ENCODE data around the gene MIF4GD.

The MIF4GD gene

DNA sequence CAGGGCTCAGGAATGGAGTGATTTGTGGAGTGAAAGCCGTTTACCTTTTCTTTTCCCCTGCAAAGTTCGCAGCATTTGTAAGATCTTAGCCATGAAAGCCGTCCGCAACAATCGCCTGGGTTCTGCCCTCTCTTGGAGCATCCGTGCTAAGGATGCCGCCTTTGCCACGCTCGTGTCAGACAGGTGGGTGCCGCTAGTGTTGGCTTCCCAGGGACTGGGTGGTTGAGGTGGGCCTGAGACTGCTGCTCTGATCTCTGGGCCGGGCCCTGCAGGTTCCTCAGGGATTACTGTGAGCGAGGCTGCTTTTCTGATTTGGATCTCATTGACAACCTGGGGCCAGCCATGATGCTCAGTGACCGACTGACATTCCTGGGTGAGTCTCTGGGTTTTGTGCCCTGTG, 38.2 kb downstream of the MIF4GD start:
- DNase-seq (ENCODE audit: low read depth in 2 of 2), result no peak

DNA sequence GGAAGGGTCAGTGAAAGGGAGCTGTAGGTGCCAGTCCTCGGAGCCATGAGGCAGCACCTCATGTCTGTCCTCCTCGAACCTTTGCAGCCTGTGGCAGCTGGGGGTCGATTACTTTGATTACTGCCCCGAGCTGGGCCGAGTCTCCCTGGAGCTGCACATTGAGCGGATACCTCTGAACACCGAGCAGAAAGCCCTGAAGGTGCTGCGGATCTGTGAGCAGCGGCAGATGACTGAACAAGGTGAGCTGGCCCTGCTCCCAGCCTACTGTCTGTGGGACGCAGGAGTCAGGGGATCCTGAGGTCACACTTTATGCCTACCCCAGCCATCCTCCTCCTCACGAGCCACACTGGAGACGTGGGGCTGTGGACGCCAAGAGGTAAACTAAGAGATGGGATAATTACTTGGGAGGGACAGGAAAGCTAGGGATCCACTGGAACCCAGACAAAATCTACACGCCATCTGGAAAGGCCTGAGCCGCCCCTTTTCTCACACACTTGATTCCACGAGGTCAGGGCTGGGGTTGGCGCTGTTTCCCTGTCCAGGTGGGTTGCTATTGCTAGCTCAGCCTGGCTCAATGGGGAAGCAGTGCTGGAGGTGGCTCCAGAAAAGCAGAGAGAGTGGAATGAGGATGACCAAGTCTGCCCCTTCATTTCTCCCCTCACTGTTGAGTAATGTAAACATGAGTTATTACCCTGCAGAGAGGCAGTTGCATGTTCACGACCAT, 39.1 kb downstream of the MIF4GD start:
- DNase-seq (ENCODE audit: low read depth in 2 of 2), result no peak

DNA sequence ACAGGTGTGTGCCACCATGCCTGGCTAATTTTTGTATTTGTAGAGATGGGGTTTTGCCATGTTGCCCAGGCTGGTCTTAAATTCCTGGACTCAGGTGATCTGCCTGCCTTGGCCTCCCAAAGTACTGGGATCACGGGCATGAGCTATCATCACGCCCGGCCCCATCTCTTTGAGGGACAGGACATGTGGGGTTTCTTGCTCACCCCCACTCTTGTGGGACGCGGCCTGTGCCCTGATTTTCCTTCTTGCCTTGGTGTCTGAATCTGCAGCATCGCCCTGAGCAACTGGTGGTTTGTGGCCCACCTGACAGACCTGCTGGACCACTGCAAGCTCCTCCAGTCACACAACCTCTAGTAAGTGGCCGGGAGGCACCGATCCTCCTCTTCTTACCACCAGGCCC, 40.0 kb downstream of the MIF4GD start:
- DNase-seq (ENCODE audit: low read depth in 2 of 2), result no peak

DNA sequence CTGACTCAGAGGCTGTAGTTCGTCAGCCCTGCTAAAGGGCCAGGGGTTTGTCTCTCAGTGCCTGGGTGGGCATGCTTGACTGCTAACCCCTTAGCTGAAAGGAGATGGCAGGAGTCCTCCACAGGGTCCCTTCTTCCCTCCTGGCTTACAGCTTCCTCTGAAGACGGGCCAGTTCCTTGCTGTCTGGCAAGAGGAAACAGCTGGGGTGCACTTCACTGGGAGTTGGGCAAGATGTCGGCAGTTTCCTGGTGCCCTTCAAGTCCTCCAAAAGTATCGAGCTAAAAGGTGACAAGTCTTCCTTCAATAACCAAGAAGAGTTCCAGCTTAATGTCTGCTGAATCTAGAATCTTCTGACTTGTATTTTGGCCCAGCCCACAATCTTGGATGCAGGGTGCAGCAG, 42.2 kb downstream of the MIF4GD start:
- DNase-seq (ENCODE audit: low read depth in 2 of 2), result no peak

DNA sequence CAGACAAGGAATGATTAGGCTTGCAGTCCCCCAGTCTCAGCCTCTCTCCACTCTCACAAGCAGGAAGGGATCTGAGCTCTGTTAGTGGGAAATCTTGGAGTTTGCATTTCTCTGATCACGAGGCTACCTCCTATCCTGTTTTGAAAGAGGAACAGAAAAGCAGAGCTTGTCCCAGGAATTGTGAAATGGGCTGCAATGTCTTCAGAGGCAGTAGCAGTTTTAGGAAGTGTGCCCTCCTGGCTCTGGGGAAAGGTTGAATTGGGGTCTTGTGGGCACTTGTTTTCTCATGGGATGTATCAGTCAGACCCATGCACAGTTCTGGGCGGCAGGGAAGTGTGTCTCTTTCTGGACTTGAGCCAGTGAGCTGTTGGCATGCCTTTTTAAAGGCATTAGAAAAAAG, 42.7 kb downstream of the MIF4GD start:
- DNase-seq (ENCODE audit: low read depth in 2 of 2), result no peak

DNA sequence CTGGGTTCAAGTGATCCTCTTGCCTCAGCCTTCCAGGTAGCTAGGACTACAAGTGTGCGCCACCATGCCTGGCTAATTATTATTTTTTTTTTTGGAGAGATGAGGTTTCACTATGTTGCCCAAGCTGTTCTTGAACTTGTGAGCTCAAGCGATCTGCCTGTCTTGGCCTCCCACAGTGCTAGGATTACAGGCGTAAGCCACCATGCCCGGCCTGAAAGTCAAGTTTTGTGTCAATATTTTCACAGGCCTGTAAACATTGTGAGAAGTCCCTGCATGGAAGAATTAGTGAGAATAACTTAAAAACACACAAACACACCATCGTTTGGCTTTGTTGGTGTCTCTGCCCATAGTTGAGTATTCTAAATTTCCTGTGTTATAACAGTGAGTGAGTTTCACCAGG, 43.3 kb downstream of the MIF4GD start:
- no peak for DNase-seq (ENCODE audit: low read depth in 2 of 2)

DNA sequence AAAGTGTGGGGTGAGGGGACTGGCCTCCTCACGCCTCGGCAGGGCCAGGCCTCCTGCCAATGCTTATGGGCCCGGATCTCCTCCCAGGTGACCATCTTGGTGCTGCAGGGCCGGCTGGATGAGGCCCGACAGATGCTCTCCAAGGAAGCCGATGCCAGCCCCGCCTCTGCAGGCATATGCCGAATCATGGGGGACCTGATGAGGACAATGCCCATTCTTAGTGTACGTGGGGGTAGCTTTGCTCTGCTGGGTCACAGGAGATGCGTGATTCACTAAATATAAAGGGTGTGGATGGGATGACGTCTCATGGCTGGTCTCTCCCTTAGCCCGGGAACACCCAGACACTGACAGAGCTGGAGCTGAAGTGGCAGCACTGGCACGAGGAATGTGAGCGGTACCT, 46.0 kb downstream of the MIF4GD start:
- DNase-seq (ENCODE audit: low read depth in 2 of 2), result no peak

DNA sequence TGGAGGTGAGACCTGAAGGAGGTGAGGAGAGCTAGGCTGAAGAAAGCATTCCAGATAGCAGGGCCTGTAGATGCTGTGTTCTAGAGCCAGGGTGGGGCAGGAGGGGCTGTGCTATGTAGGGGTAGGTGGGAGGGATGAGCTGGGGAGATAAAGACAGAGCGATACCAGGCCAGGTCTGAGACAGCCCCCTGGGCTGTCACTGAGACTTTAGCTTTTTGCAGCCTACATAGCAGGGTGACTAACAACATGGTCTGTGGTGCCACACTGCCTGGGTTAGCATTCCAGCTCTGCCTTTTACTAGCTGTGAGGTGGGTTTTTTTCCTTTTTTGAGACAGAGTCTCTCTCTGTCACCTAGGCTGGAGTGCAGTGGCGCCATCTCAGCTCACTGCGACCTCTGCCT, 51.2 kb downstream of the MIF4GD start:
- no peak for DNase-seq (ENCODE audit: low read depth in 2 of 2)

DNA sequence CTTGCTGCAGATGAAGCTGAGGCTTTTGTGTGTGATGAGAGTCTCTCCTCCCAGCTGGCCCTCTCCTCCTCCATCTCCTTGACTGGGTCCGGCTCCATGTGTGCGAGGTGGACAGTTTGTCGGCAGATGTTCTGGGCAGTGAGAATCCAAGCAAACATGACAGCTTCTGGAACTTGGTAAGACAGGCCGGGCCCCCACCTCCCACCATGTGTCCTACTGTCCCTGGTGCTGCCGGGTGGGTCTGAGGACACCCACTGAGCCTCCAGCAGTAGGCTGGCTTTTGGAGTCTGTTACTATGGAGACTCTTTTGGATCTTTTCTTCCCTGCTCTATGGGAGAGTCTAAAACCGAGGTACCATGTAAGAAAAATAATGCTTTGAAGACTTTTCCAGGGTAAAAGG, 52.9 kb downstream of the MIF4GD start:
- no peak for DNase-seq (ENCODE audit: low read depth in 2 of 2)
